Osteoblast (primary cell): ENCODE results near the gene VRK3. TPM values are rescaled to one million over a fixed set of nuclear protein-coding genes. Genes with fewer than 3 reads are reported as not detected.

ENCODE experiments used
- DNase-seq: peaks from one replicate; pipeline ENCODE4 v3.0.0; 2011; ENCODE audit warnings: low spot score, mixed read lengths; ENCODE audit not compliant: insufficient read length; ENCODE audit errors: missing footprints
- H2AFZ ChIP-seq: 2 replicates; pipeline ENCODE4 v1.6.0; 2011; ENCODE audit warnings: mild to moderate bottlenecking, low read length
- H3K27ac ChIP-seq: 2 replicates; pipeline ENCODE4 v1.5.1; 2011; ENCODE audit warnings: mild to moderate bottlenecking, low read depth, low read length, moderate library complexity
- H3K27me3 ChIP-seq: 2 replicates; pipeline ENCODE4 v1.6.0; 2012; ENCODE audit warnings: mild to moderate bottlenecking, control low read depth, inconsistent platforms, low read length, moderate library complexity; ENCODE audit not compliant: insufficient read depth
- H3K36me3 ChIP-seq: 2 replicates; pipeline ENCODE4 v1.5.1; 2011; ENCODE audit warnings: mild to moderate bottlenecking, low read length, control low read depth, moderate library complexity; ENCODE audit not compliant: insufficient read depth
- H3K4me1 ChIP-seq: 2 replicates; pipeline ENCODE4 v1.5.1; 2011; ENCODE audit warnings: mild to moderate bottlenecking, low read length, control low read depth, moderate library complexity; ENCODE audit not compliant: insufficient read depth
- H3K4me2 ChIP-seq: 2 replicates; pipeline ENCODE4 v1.6.0; 2011; ENCODE audit warnings: mild to moderate bottlenecking, low read length; ENCODE audit not compliant: insufficient read depth
- H3K4me3 ChIP-seq: fragments of 200-600 bp; sonication (generic); 3 replicates; pipeline ENCODE4 v1.5.1; 2012; ENCODE audit warnings: mild to moderate bottlenecking, low read length, inconsistent platforms; ENCODE audit not compliant: insufficient read depth
- H3K79me2 ChIP-seq: 2 replicates; pipeline ENCODE4 v1.6.0; 2012; ENCODE audit warnings: mild to moderate bottlenecking, low read length, control low read depth, inconsistent platforms; ENCODE audit not compliant: insufficient read depth
- H3K9me3 ChIP-seq: 2 replicates; pipeline ENCODE4 v1.5.1; 2011; ENCODE audit warnings: low read depth, low read length, control low read depth
- H4K20me1 ChIP-seq: 2 replicates; pipeline ENCODE4 v1.6.0; 2012; ENCODE audit warnings: mild to moderate bottlenecking, low read length, control low read depth; ENCODE audit not compliant: insufficient read depth
- total RNA-seq: library from RNA; depleted of rRNA; stranded (reverse); fragments of >200 nt; gene quantifications from 2 replicates; pipeline ENCODE4 v1.2.3, GENCODE V29; 2012
- TF ChIP-seq, protein P1 (sequence below): IDR thresholded peaks from 2 replicates; pipeline ENCODE4 v1.5.1; 2011; ENCODE audit warnings: mild to moderate bottlenecking, low read depth, low read length, moderate library complexity; ENCODE audit errors: extremely low read depth

VRK3 gene
- total RNA-seq, 1 donor, result 24.2 TPM

DNA sequence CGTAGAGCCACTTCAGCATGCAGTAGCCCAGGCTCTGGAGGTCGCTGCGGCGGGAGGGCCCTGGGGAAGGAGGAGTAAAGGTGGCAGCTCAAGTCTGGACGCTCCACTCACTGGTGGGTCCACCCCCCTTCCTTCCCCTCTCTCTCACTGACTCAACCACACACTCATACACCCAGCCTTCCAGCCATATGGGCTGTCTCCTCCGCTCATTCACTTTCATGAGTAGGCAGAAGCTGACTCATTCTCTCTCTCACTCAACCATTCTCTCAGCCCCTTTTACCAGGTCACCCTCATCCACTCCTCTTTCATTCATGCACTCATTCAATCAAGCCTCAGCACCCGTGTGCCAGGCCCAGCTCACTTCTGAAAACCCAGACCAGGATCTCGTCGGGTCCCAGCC is 36.7 kb downstream of the VRK3 start:
- DNase-seq, result peak; percentile 93
- H3K79me2 ChIP-seq, result no peaks in the 10 kb centered on the region
- peaks cover 38% of the 10 kb centered on the region for H3K36me3 ChIP-seq
- H2AFZ ChIP-seq, result no peak overlapping the region
- TF ChIP-seq, protein P1, sequence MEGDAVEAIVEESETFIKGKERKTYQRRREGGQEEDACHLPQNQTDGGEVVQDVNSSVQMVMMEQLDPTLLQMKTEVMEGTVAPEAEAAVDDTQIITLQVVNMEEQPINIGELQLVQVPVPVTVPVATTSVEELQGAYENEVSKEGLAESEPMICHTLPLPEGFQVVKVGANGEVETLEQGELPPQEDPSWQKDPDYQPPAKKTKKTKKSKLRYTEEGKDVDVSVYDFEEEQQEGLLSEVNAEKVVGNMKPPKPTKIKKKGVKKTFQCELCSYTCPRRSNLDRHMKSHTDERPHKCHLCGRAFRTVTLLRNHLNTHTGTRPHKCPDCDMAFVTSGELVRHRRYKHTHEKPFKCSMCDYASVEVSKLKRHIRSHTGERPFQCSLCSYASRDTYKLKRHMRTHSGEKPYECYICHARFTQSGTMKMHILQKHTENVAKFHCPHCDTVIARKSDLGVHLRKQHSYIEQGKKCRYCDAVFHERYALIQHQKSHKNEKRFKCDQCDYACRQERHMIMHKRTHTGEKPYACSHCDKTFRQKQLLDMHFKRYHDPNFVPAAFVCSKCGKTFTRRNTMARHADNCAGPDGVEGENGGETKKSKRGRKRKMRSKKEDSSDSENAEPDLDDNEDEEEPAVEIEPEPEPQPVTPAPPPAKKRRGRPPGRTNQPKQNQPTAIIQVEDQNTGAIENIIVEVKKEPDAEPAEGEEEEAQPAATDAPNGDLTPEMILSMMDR, result no peak
- H3K4me3 ChIP-seq, result no peak overlapping the region
- H4K20me1 ChIP-seq, result peaks cover 44% of the 10 kb centered on the region
- H3K4me2 ChIP-seq, result no peak overlapping the region
- H3K27ac ChIP-seq, result no peak overlapping the region
- no peaks in the 10 kb centered on the region for H3K27me3 ChIP-seq
- H3K9me3 ChIP-seq, result no peaks in the 10 kb centered on the region
- no peaks in the 10 kb centered on the region for H3K4me1 ChIP-seq

DNA sequence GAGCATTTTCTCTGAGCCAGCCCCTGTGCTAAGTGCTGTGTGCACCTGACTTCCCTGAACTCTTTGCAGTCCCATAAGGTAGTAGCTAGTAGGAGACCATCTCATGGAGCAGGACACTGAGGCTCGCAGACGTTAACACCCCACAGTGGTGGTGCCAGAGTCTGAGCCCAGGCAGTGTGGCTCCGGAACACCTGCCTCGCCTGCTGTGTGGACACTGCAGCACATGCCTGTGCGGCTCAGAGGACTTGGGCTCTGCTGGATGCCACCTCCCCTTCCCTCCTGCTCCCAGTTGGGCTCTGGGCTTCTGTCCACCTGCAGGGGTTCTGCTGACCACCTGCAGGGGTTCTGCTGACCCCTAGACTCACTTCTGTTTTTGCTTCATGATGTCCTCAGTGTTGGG is 37.2 kb downstream of the VRK3 start:
- TF ChIP-seq, protein P1, result no peak
- no peak for DNase-seq
- Histone ChIP-seq H3K4me2 (no peak overlapping the region), H3K27me3 (no peaks in the 10 kb centered on the region), H4K20me1 (peaks cover 49% of the 10 kb centered on the region), H3K4me3 (no peak overlapping the region), H3K79me2 (no peaks in the 10 kb centered on the region), H3K4me1 (no peaks in the 10 kb centered on the region), H3K36me3 (peaks cover 35% of the 10 kb centered on the region), H3K9me3 (no peaks in the 10 kb centered on the region), H3K27ac (no peak overlapping the region), H2AFZ (no peak overlapping the region)

DNA sequence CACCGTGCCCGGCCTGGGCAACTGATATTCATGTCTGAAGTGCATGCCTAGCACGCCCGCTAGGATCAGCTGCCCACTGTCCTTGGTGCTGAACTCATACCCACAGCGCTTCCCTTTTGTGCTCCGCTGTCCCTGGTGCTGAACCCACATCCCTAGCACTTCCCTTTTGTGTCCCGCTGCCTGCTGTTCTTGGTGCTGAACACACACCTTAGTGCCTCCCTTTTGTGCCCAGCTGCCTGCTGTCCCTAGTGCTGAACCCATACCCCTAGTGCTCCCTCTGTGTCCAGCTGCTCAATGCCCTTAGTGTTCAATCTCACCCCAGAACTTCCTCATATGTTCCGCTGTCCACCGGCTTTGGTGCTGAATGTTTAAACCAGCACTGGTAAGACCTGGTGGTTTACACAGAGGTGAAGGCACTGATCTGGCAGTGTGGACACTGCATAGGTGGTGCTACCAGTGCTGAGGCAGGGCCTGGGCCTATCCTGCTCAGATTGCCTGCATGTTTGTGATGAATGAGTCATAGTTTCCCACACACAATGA is 37.9 kb downstream of the VRK3 start:
- Histone ChIP-seq H3K9me3 (no peaks in the 10 kb centered on the region), H4K20me1 (peaks cover 49% of the 10 kb centered on the region), H3K36me3 (peaks cover 28% of the 10 kb centered on the region), H3K4me1 (no peaks in the 10 kb centered on the region), H3K4me3 (no peak overlapping the region), H2AFZ (no peak overlapping the region), H3K4me2 (no peak overlapping the region), H3K79me2 (no peaks in the 10 kb centered on the region), H3K27ac (no peak overlapping the region), H3K27me3 (no peaks in the 10 kb centered on the region)
- peak; percentile 93 for DNase-seq
- TF ChIP-seq, protein P1, result peak; percentile 6

DNA sequence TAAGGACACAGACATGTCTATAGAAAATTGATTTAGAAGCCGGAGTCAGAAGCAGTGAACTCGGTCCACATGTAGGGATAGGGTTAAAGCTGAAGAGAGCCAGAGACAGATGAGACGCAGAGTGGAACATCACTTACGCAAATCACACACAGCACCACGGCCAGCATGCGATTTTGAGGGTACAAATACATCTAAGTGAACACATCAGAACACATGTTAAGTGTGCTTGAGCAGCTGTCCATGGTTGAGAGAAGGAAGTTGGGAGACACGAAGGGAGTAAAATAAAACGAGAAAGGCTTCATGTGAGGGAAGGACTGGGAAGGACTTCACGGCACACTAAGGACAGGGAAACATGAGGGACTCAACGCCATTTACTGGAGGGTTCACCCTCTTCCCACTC is 38.8 kb downstream of the VRK3 start:
- Histone ChIP-seq H3K27me3 (no peaks in the 10 kb centered on the region), H3K9me3 (no peaks in the 10 kb centered on the region), H3K4me1 (no peaks in the 10 kb centered on the region), H3K4me2 (no peak overlapping the region), H3K36me3 (peaks cover 21% of the 10 kb centered on the region), H4K20me1 (peaks cover 49% of the 10 kb centered on the region), H3K27ac (no peak overlapping the region), H2AFZ (no peak overlapping the region), H3K79me2 (no peaks in the 10 kb centered on the region), H3K4me3 (no peak overlapping the region)
- no peak for DNase-seq
- TF ChIP-seq, protein P1, result no peak
